OCI-LY7 (cell line): Measurements from ENCODE around the gene APBB3.

Experiments
- EZH2phosphoT487 ChIP-seq: fragments of 200-600 bp; sonication (generic); IDR thresholded peaks from 2 replicates; pipeline ENCODE4 v1.6.1; 2018; ENCODE audit warnings: low read depth, borderline replicate concordance, mild to moderate bottlenecking, mixed run types, antibody characterized with exemption, low read length, moderate library complexity, mixed read lengths
- TF ChIP-seq, protein P1 (sequence below): fragments of 200-600 bp; sonication (generic); conservative IDR thresholded peaks from 2 replicates; pipeline ENCODE4 v1.5.1; 2014; ENCODE audit warnings: mild to moderate bottlenecking, antibody characterized with exemption, low read length, moderate library complexity, mixed read lengths

GRCh38 chr5:140549237-140550144 lies 14.9 kb downstream of the APBB3 start:
- TF ChIP-seq EZH2phosphoT487: no peak
- TF ChIP-seq, protein P1, sequence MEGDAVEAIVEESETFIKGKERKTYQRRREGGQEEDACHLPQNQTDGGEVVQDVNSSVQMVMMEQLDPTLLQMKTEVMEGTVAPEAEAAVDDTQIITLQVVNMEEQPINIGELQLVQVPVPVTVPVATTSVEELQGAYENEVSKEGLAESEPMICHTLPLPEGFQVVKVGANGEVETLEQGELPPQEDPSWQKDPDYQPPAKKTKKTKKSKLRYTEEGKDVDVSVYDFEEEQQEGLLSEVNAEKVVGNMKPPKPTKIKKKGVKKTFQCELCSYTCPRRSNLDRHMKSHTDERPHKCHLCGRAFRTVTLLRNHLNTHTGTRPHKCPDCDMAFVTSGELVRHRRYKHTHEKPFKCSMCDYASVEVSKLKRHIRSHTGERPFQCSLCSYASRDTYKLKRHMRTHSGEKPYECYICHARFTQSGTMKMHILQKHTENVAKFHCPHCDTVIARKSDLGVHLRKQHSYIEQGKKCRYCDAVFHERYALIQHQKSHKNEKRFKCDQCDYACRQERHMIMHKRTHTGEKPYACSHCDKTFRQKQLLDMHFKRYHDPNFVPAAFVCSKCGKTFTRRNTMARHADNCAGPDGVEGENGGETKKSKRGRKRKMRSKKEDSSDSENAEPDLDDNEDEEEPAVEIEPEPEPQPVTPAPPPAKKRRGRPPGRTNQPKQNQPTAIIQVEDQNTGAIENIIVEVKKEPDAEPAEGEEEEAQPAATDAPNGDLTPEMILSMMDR: no peak
